Keratinocyte (primary cell): ENCODE data around the gene SLC2A9.

ENCODE experiments used
- EZH2 ChIP-seq: IDR thresholded peaks from one replicate; pipeline ENCODE4 v1.6.1; 2012; ENCODE audit warnings: inconsistent platforms, mild to moderate bottlenecking, low read length, moderate library complexity
- TF ChIP-seq, protein P1 (sequence below), 3 experiments: IDR thresholded peaks in 1 of 3; conservative IDR thresholded peaks in 1 of 3; optimal IDR thresholded peaks in 1 of 3; 2 replicates in 2 of 3; 3 replicates in 1 of 3; pipeline versions ENCODE3 to v1.5.1; 2011; ENCODE audit warnings: low read length in 3 of 3, mild to moderate bottlenecking in 3 of 3, moderate library complexity in 2 of 3, control low read depth in 1 of 3, inconsistent platforms in 1 of 3; ENCODE audit not compliant: insufficient read depth in 2 of 3; ENCODE audit errors: extremely low read depth in 1 of 3

DNA sequence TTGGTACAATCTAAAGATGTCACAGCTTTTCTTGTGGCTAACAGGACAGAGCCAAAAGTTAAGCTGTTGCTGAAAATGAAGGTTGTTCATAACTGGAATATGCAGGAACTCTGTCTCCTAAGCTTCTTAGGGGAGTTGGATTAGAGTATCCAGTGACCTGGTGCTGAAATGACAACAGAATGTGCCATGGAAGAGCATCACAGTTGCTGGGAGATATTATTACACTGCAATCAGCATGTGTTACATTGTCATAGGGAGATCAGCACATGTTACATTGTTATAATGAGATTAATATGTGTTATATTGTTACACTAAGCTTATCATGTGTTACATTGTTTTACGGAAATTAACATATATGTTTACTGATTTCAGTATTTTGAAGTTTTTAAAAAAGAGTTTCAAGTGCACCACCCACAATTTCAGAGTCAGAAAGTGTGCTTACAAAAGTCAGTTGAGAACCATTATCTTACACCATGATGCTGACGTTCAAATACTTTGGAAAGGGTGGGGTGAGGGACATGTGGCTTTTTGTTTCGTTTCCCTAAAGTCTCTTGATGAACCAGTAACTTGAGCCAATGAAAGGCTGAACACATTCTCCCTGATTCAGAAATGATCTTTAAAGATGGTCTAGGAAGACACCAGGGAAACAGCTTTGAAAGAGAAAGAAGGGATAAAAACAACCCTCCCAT lies 126.5 kb downstream of the SLC2A9 start:
- TF ChIP-seq EZH2 = no peak
- TF ChIP-seq, protein P1, sequence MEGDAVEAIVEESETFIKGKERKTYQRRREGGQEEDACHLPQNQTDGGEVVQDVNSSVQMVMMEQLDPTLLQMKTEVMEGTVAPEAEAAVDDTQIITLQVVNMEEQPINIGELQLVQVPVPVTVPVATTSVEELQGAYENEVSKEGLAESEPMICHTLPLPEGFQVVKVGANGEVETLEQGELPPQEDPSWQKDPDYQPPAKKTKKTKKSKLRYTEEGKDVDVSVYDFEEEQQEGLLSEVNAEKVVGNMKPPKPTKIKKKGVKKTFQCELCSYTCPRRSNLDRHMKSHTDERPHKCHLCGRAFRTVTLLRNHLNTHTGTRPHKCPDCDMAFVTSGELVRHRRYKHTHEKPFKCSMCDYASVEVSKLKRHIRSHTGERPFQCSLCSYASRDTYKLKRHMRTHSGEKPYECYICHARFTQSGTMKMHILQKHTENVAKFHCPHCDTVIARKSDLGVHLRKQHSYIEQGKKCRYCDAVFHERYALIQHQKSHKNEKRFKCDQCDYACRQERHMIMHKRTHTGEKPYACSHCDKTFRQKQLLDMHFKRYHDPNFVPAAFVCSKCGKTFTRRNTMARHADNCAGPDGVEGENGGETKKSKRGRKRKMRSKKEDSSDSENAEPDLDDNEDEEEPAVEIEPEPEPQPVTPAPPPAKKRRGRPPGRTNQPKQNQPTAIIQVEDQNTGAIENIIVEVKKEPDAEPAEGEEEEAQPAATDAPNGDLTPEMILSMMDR (optimal IDR thresholded peaks at IDR 0.05 in 1 of 3, IDR thresholded peaks at IDR 0.05 in 1 of 3, conservative IDR thresholded peaks at IDR 0.05 in 1 of 3; ENCODE audit: extremely low read depth in 1 of 3, insufficient read depth in 2 of 3, low read length in 3 of 3) = no peak
